K562 (cell line): ENCODE measurements around the gene CEP43. TPM values are rescaled to one million over a fixed set of nuclear protein-coding genes. Genes with fewer than 3 reads are reported as not detected.

ENCODE experiments used
- EGR1 ChIP-seq: fragments of 450-650 bp; conservative IDR thresholded peaks from 2 replicates; pipeline ENCODE4 v1.6.1; 2017; ENCODE audit warnings: mild to moderate bottlenecking
- ESRRA ChIP-seq: fragments of 450-650 bp; IDR thresholded peaks from 2 replicates; pipeline ENCODE4 v1.6.1; 2014; ENCODE audit warnings: low read depth, mild to moderate bottlenecking, moderate library complexity, borderline replicate concordance
- HDAC2 ChIP-seq: fragments of 450-650 bp; IDR thresholded peaks from 2 replicates; pipeline ENCODE4 v1.6.1; 2016; ENCODE audit warnings: mild to moderate bottlenecking
- HMG20B ChIP-seq: fragments of 250-450 bp; sonication (Bioruptor Pico); IDR thresholded peaks from 2 replicates; pipeline ENCODE4 v1.5.0; 2021; ENCODE audit warnings: mild to moderate bottlenecking
- MTA3 ChIP-seq: fragments of 450-650 bp; formaldehyde crosslinking; IDR thresholded peaks from 2 replicates; pipeline ENCODE4 v1.6.1; 2017; ENCODE audit warnings: mild to moderate bottlenecking, borderline replicate concordance
- MYNN ChIP-seq, 2 experiments: sonication (generic); formaldehyde crosslinking in 1 of 2; IDR thresholded peaks; 2 replicates each; pipeline versions ENCODE4 v1.5.0 to v1.6.1; 2016 to 2020; ENCODE audit warnings: antibody characterized with exemption in 1 of 2, missing genetic modification reagents in 1 of 2
- NFYB ChIP-seq: IDR thresholded peaks from 2 replicates; pipeline ENCODE4 v1.6.1; 2011; ENCODE audit warnings: mild to moderate bottlenecking, moderate library complexity; ENCODE audit not compliant: insufficient read length; ENCODE audit errors: extremely low read depth
- RBM39 ChIP-seq: fragments of 200-400 bp; formaldehyde crosslinking; optimal IDR thresholded peaks from 2 replicates; pipeline ENCODE3; 2018; ENCODE audit warnings: low read depth, low read length
- SAP30 ChIP-seq: fragments of 200-600 bp; sonication (generic); IDR thresholded peaks from 2 replicates; pipeline ENCODE4 v1.6.1; 2012; ENCODE audit warnings: borderline replicate concordance, low read depth, mild to moderate bottlenecking, moderate library complexity, low read length, control low read depth, inconsistent platforms; ENCODE audit not compliant: insufficient read depth, poor library complexity, severe bottlenecking
- SIN3A ChIP-seq, 2 experiments: fragments of 150-350 bp in 1 of 2; IDR thresholded peaks; 2 replicates each; pipeline ENCODE4 v1.6.1; 2011 to 2016; ENCODE audit warnings: borderline replicate concordance in 2 of 2, low read depth in 2 of 2, low read length in 2 of 2, mild to moderate bottlenecking in 2 of 2, moderate library complexity in 2 of 2; ENCODE audit not compliant: control insufficient read depth in 1 of 2
- THRAP3 ChIP-seq: fragments of 450-650 bp; IDR thresholded peaks from 2 replicates; pipeline ENCODE4 v1.6.1; 2016; ENCODE audit warnings: mild to moderate bottlenecking, inconsistent platforms, borderline replicate concordance
- TRIM24 ChIP-seq, 2 experiments: fragments of 450-650 bp; IDR thresholded peaks; 2 replicates each; pipeline ENCODE4 v1.6.1; 2016
- XRCC5 ChIP-seq: fragments of 200-400 bp; formaldehyde crosslinking; IDR thresholded peaks from 2 replicates; pipeline ENCODE4 v1.6.1; 2017; ENCODE audit warnings: low read depth, mild to moderate bottlenecking, low read length
- YY1 ChIP-seq, 3 experiments: IDR thresholded peaks; 2 replicates each; pipeline ENCODE4 v1.6.1; 2011; ENCODE audit warnings: low read length in 2 of 3, mild to moderate bottlenecking in 2 of 3, moderate library complexity in 2 of 3, borderline replicate concordance in 1 of 3, control low read depth in 1 of 3, low read depth in 1 of 3; ENCODE audit not compliant: insufficient read depth in 3 of 3, insufficient replicate concordance in 2 of 3, control insufficient read depth in 1 of 3, insufficient read length in 1 of 3; ENCODE audit errors: extremely low read depth in 1 of 3
- ZFX ChIP-seq: sonication (generic); formaldehyde crosslinking; IDR thresholded peaks from 2 replicates; pipeline ENCODE4 v1.8.0; 2022; ENCODE audit warnings: mild to moderate bottlenecking, missing genetic modification reagents, moderate library complexity
- ZNF212 ChIP-seq: fragments of 450-650 bp; formaldehyde crosslinking; IDR thresholded peaks from 2 replicates; pipeline ENCODE4 v1.4.0; 2020; ENCODE audit warnings: mild to moderate bottlenecking
- ZNF583 ChIP-seq: fragments of 250-450 bp; sonication (Bioruptor Pico); IDR thresholded peaks from 2 replicates; pipeline ENCODE4 v1.4.0; 2020
- ZNF699 ChIP-seq: fragments of 250-450 bp; sonication (Bioruptor Pico); IDR thresholded peaks from 2 replicates; pipeline ENCODE4 v1.8.0; 2021; ENCODE audit warnings: mild to moderate bottlenecking, moderate library complexity; ENCODE audit not compliant: insufficient replicate concordance
- polyA plus RNA-seq, 8 experiments: library from polyadenylated mRNA; depleted of rRNA in 4 of 8; stranded (reverse) in 5 of 8; unstranded in 3 of 8; fragments of >200 nt; fragmentation: Nextera tagmentation in 2 of 8; fragmentation: Illumina TruSeq in 1 of 8; extraction: Ambion mirVana in 2 of 8; extraction: Trizol in 1 of 8; gene quantifications; 2 replicates each; pipeline versions ENCODE4 v1.2.1 to v1.2.3, GENCODE V29; 2011 to 2014; ENCODE audit warnings: inconsistent platforms in 1 of 8, missing spikeins in 1 of 8
- total RNA-seq, 7 experiments: library from RNA; depleted of rRNA in 6 of 7; stranded (reverse); fragments of >200 nt in 6 of 7; fragmentation: Illumina TruSeq in 2 of 7; extraction: Trizol in 2 of 7; gene quantifications; 2 replicates each; pipeline versions ENCODE4 v1.2.1 to v1.2.3, GENCODE V29; 2011 to 2021; ENCODE audit warnings: low replicate concordance in 1 of 7
- TF ChIP-seq, protein P1 (sequence below): conservative IDR thresholded peaks from 2 replicates; pipeline ENCODE4 v1.6.1; 2011; ENCODE audit warnings: low read depth, mild to moderate bottlenecking, low read length; ENCODE audit not compliant: control insufficient read depth
- TF ChIP-seq, protein P2 (sequence below): sonication (generic); formaldehyde crosslinking; IDR thresholded peaks from 2 replicates; pipeline ENCODE4 v1.8.0; 2022; ENCODE audit warnings: missing genetic modification reagents, mild to moderate bottlenecking, moderate library complexity, borderline replicate concordance

The CEP43 gene
- total and polyA plus RNA-seq, 9 of the 15 experiments (the other 6 are each of a cell fraction or from before 2014, with no cell fraction given): 15.2 to 55.7 (median 47.4) TPM

DNA sequence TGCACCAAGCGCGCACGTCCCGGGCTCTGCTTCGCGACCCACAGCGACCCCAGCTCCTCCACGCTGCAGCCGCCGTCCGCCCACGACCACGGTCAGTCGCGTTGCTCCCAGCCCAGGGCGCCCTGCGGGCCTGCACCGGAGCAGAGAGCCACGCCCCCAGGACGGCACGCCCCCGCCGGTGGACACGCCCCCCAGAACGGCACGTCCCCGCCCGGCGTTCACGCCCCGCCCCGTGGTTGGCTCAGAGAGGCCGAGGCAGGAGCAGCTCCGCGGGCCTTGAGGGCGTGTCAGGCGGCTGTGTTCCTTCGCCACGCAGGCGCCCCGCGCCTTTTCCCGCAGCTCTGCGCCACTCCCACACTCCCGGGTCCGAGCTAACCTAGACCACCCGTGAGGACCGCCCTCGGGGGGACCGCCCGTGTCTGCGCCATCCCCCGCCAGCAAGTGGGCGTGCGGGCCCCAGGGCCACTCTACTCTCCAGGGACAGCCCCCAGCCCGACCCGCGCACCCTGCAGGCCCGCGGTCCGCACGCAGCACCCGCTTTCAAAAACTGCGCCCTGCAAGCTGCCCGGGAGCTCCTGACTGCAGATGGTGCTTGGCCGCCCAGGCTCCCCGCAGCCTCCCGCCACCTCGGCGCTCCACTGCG lies 42.6 kb upstream of the CEP43 start, which contains the start of gene RNASET2 (continued):
- peak; percentile 89 for TF ChIP-seq ZFX (CRISPR knock-in tag)
- peak; percentile 36; the same call in 1 of the 2 replicates for TF ChIP-seq ESRRA
- TF ChIP-seq MYNN (IDR thresholded peaks at IDR 0.05): peak; percentile 14; the same call in 1 of the 2 replicates
- no peak for TF ChIP-seq MYNN (CRISPR knock-in tag; IDR thresholded peaks at IDR 0.05)
- TF ChIP-seq ZNF699: no peak
- peak; percentile 69; the same call in 1 of the 2 replicates for TF ChIP-seq ZNF212 (CRISPR knock-in tag)
- TF ChIP-seq EGR1: peak; percentile 86
- TF ChIP-seq TRIM24 (IDR thresholded peaks at IDR 0.05): no peak
- TF ChIP-seq ZNF583 (CRISPR knock-in tag): peak; percentile 63; the same call in 1 of the 2 replicates
- TF ChIP-seq XRCC5: 0 out of 2 replicates have a peak, but pooled peaks have one; percentile 22
- no peak for TF ChIP-seq NFYB
- TF ChIP-seq MTA3: 0 out of 2 replicates have a peak, but pooled peaks have one; percentile 42
- TF ChIP-seq, protein P1, sequence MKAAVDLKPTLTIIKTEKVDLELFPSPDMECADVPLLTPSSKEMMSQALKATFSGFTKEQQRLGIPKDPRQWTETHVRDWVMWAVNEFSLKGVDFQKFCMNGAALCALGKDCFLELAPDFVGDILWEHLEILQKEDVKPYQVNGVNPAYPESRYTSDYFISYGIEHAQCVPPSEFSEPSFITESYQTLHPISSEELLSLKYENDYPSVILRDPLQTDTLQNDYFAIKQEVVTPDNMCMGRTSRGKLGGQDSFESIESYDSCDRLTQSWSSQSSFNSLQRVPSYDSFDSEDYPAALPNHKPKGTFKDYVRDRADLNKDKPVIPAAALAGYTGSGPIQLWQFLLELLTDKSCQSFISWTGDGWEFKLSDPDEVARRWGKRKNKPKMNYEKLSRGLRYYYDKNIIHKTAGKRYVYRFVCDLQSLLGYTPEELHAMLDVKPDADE: 0 out of 2 replicates have a peak, but pooled peaks have one; percentile 23
- no peak for TF ChIP-seq THRAP3
- peak; percentile 63 to 65; a peak in 2 of 4 replicates for TF ChIP-seq SIN3A (IDR thresholded peaks at IDR 0.05; ENCODE audit: borderline replicate concordance in 2 of 2, control insufficient read depth in 1 of 2, low read depth in 2 of 2, low read length in 2 of 2)
- TF ChIP-seq RBM39: no peak
- TF ChIP-seq YY1 (IDR thresholded peaks at IDR 0.05; ENCODE audit: borderline replicate concordance in 1 of 3, control insufficient read depth in 1 of 3, extremely low read depth in 1 of 3, insufficient read depth in 3 of 3, insufficient read length in 1 of 3, insufficient replicate concordance in 2 of 3, low read depth in 1 of 3, low read length in 2 of 3): peak in 2 of 3 experiments; percentile 55
- TF ChIP-seq HMG20B: peak; percentile 86; the same call in 1 of the 2 replicates
- TF ChIP-seq HDAC2: no peak
- peak; percentile 78 for TF ChIP-seq SAP30
- TF ChIP-seq, protein P2, sequence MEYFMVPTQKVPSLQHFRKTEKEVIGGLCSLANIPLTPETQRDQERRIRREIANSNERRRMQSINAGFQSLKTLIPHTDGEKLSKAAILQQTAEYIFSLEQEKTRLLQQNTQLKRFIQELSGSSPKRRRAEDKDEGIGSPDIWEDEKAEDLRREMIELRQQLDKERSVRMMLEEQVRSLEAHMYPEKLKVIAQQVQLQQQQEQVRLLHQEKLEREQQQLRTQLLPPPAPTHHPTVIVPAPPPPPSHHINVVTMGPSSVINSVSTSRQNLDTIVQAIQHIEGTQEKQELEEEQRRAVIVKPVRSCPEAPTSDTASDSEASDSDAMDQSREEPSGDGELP (CRISPR knock-in tag): peak; percentile 77
